GM19395 (cell line): ENCODE measurements around the gene ZEB1.
"Not testable (repeated sequence)": the region's sequence is repeated elsewhere in the genome, so short reads cannot be mapped to it uniquely, and the experiment has no call there.

Experiments used
- ATAC-seq: cut with Tn5 transposase; IDR thresholded peaks from one replicate; pipeline ENCODE4 v1.9.1; 2021; ENCODE audit warnings: mild to moderate bottlenecking, moderate library complexity; ENCODE audit not compliant: unreplicated experiment

The ZEB1 gene

DNA sequence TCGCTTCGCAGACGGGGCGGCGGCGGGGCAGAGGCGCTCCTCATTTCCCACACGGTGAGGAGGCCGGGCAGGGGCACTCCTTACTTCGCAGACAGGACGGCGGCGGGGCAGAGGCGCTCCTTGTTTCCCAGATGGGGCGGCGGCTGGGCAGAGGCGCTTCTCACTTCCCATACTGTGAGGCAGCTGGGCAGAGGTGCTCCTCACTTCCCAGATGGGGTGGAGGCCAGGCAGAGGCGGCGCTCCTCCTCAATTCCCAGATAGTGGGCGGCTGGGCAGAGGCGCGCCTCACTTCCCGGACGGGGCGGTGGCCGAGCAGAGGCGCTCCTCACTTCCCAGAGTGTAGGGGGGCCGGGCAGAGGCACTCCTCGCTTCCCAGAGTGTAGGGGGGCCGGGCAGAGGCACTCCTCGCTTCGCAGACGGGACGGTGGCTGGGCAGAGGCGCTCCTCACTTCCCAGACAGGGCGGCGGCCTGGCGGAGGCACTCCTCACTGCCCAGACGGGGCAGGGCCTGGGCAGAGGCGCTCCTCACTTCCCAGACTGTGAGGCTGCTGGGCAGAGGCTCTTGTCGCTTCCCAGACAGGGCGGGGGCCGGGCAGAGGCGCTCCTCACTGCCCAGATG is 43.1 kb downstream of the ZEB1 start:
- ATAC-seq: no peak

GRCh38 chr10:31363696-31364095 is 44.7 kb downstream of the ZEB1 start:
- not testable (repeated sequence) for ATAC-seq

GRCh38 chr10:31364238-31364637 is 45.2 kb downstream of the ZEB1 start:
- not testable (repeated sequence) for ATAC-seq

- no peak for ATAC-seq
Observed at GRCh38 chr10:31366703-31367102, 47.7 kb downstream of the ZEB1 start.

DNA sequence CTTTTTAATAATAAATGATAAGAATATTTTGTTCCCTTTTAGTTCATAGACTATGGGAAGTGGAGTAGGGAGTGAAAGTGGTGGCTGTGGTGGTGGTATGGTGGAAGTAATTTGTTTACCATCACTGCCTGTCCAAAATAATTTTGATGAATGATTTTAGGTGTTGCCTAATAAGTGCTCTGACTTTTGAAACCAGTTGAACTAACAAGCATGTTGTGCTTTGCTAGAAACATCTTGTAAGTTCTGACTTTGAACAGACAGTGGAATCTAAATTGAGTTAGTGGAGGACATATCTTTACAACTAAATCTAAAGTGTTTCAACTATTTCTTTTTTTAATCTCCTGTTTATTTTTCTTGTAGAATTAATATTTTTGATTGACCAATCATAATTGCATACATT is 49.7 kb downstream of the ZEB1 start:
- no peak for ATAC-seq

DNA sequence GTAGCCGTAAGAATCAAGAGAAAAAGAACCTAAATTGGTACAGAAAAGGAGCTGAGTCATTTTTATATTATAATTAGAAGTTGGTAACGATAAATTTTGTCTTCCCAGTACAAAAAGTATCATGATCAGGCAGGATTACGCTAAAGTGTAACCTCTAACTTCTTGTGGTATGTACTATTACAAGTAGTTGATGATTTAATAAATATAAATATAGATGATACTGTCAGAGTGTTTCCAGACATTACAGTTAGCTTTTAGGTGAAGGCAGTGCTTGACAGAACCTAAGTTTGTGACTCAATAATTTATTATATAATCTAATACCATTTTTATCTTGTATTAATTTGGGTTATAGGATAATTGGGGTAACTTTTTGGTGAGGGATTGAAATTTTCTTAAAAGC is 53.4 kb downstream of the ZEB1 start:
- ATAC-seq: no peak

- no peak for ATAC-seq
Observed at GRCh38 chr10:31374146-31374696, 55.2 kb downstream of the ZEB1 start.

DNA sequence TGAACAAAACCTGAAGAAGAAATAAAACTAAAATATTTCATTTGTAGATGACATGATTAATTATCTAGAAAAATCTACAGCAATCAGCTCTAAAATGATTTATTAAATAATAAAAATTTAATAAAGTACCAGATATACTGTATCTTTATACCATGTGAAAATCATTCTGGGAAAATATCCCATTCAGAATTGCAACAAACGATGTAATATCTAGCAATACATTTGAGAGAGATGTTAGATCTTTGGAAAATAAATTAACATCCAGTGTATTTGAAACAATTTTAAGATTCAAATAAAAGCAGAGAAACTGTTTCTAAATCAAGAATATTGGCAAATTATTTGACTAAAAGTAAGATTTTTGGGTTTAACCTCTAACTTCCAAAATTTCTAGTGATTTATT is 62.2 kb downstream of the ZEB1 start:
- no peak for ATAC-seq

DNA sequence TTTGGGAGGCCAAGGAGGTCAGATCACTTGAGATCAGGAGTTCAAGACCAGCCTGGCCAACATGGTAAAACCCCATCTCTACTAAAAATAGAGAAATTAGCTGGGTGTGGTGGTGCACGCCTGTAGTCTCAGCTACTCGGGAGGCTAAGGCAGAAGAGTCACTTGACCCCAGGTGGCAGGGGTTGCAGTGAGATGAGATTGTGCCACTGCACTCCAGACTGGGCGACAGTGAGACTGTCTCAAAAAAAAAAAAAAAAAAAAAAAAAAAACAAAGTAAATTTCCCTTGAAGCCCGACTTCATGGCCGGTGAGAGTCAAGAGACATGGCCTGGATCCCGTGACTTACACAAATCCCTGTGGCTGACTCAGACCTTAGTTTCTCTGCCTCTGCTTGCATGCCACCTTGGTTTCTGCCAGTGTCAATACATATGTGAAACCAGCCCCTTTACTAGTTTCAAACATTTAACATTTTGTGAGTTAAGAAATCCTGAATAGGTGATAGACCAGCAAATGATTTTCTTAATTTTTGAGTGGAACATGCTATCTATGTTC is 62.8 kb downstream of the ZEB1 start:
- no peak for ATAC-seq

DNA sequence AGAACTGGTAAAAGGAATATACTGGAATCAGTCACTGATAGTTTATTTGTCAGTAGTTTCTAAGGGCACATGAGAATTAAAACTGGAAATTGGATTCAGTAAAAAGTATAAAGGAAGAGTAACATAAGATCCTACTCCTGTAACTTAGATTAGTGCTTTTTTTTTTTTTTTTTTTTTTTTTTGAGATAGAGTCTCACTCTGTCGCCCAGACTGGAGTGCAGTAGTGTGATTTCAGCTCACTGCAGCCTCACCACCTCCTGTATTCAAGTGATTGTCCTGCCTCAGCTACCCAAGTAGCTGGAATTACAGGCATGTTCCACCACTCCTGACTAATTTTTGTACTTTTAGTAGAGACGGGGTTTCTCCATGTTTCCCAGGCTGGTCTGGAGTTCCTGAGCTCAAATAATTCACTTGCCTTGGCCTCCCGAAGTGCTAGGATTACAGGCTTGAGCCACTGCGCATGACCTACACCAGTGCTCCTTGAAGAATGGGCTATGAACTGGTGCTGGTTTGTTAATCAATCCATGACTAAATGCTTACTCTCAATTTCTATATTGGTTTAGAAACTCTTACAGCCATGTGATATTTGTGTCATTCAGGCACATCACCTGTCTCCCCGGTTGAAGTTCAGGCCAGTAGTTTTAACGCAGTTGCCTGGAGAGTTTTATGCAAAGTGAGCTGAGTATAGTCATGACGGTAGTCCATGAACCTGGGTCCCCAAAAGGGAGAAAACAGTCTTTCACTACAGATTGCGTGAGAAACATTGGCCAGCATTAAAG is 65.0 kb downstream of the ZEB1 start:
- ATAC-seq: peak; percentile 96

- peak; percentile 36 for ATAC-seq
Observed at GRCh38 chr10:31384589-31384949, 65.6 kb downstream of the ZEB1 start.

DNA sequence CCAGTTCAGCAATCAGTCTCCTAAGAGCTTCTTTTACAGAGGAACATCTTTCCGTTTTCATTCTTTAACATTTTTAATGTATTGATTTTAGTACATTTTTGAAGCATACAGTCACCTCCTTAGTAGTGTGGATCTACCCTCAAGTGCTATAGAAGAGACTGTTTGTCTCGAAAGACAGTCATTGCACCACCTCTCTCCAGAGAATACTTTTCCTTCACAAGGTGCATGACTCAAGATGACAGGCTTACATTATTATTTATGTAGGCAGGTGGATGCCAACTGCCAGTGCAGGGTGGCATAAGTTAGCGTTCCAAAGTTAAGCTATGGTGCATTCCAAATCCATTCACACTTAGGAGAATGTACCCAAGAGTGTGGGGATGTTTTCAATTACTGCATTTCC is 71.8 kb downstream of the ZEB1 start:
- no peak for ATAC-seq

DNA sequence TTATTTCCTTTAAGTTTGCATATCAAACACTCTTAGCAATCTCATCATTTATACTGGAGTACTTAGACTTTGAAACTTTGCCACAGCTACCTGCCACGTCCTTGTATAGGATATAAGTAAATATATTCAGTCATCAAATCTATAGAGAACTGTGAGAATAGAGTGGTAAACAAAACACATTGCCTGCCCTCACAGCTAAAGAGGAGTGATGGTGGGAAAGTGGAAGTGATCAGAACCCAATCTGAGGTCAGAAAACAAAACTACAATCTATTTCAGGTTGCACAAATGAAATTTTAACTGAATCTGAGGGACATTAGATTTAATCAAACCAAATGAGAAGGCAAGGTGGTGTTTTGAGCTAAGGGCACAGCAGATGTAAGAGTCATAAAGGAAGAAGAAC is 74.8 kb downstream of the ZEB1 start:
- peak; percentile 73 for ATAC-seq

DNA sequence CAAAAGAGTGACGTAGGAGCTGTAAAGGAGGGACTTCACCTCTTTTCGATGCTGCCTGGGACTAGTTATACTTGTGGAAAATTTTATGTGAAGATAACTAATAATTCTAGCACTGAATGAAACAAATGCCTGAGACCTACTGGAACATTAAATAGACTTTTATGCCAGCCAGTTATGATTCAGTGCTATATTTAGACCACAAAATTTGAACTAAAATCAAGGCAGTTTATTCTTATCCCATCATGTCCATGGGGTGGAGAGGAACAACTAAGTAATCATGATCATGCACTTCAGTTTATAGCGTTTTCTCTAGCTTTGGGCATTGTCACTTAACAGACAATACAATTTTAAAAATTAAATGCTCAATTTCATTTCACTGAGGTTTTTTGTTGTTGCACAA is 76.7 kb downstream of the ZEB1 start:
- ATAC-seq: no peak

- ATAC-seq: no peak
Observed at GRCh38 chr10:31396376-31396775, 77.4 kb downstream of the ZEB1 start.

GRCh38 chr10:31397852-31398251 is 78.8 kb downstream of the ZEB1 start:
- ATAC-seq: no peak

DNA sequence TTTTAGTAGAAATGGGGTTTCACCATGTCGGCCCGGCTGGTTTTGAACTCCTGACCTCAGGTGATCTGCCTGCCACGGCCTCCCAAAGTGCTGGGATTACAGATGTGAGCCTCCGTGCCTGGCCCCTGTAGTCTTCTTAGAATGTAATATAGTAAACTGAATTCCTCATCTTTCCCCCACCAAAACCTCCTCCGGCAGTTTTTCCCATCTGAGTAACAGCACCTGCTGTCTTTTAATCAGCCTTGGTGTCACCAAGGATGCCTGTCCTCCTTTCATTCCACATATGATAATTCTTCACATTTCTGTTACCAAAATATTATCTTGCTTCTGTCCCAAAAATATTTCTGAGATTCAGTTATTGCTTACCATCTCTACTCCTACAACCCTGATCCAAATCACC is 80.2 kb downstream of the ZEB1 start:
- no peak for ATAC-seq

DNA sequence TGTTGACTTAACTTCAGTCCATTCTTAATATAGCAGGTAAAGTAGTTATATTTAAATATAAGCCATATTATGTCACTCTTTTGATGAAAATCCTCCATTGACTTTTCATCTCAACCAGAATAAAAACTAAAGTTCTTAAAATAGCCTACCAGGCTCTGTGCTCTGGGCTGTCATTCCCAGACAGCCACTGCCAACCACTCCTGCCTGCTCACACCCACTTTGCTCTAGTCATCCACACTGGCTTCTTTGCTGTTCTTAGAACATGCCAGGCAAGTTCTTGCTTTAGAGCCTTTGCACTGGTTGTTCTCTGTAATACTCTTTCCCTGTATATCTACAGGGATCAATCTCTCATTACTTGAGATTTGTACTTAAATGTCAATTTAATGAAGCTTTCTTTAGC is 80.6 kb downstream of the ZEB1 start:
- ATAC-seq: no peak

GRCh38 chr10:31401287-31401686 is 82.3 kb downstream of the ZEB1 start:
- ATAC-seq: no peak

GRCh38 chr10:31404640-31405039 is 85.6 kb downstream of the ZEB1 start:
- ATAC-seq: no peak

DNA sequence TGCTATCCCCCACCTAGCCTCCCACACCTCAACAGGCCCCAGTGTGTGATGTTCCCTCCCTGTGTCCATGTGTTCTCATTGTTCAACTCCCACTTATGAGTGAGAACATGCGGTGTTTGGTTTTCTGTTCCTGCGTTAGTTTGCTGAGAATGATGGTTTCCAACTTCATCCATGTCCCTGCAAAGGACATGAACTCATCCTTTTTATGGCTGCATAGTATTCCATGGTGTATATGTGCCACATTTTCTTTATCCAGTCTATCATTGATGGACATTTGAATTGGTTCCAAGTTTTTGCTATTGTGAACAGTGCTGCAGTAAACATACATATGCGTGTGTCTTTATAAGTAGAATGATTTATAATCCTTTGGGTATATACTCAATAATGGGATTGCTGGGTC is 86.8 kb downstream of the ZEB1 start:
- not testable (repeated sequence) for ATAC-seq

GRCh38 chr10:31412397-31412796 is 93.4 kb downstream of the ZEB1 start:
- not testable (repeated sequence) for ATAC-seq
